GM19025 (cell line): ENCODE data around the gene RALGAPA2.
A peak's percentile ranks its signal among the peaks of the same experiment; 100 is the strongest.

ENCODE experiments used
- ATAC-seq: cut with Tn5 transposase; IDR thresholded peaks from one replicate; pipeline ENCODE4 v1.9.1; 2021; ENCODE audit warnings: mild to moderate bottlenecking, low read depth, moderate library complexity; ENCODE audit not compliant: unreplicated experiment

RALGAPA2 gene

DNA sequence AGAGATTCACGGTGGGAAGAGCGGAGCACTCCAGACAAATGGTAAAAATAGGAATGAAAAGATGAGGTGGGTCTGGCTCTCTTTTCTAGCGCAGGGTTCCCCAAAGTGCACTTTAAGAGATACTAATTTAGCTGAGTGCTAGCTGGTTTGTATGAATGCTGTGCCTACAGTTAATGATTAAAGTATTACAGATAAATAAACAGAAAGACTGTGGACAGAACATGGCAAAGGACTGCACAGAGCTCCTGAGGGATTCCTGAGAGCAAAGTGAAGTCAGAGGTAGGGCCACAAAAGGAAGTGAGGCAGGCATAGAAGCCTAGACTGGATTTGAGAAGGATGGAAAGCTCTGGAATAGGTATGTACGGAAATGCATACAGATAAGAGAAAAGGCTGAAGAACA, 230.0 kb downstream of the RALGAPA2 start:
- ATAC-seq, result no peak

DNA sequence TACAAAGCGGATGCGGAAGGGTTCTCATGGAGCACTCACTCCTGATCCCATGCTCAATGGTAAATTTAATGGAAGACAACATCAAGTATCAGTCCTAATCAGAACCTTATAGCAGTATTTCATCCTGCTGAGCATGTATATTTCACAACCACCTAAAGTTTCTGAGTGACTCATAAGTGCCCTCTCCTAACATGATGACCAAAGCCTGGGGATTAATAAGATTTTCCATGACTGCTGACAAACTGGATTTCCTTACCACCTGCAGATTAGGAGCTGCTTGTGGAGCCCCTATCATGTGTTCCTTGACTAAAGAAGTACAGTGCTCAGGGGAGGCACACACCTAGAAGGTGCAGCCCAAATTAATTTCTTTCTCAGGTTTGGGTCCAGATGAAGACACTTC, 231.8 kb downstream of the RALGAPA2 start:
- ATAC-seq, result no peak

DNA sequence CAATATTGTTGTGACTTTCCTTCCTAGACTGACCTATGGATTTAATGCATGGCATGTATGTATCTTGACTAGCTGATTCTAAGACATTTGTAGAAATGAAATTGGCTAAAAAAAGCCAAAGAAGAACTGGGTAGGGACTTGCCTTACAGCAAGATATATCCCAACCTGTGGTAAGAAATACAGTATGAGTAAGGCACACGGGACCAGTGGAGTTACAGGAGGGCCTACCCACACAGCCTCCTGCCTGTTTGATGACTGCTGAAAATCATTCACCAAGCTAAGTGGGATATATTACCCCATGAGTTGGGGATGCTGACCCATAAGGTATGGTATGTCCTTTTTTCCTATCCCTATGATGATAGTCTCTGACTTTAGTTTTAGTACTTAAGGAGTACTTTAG, 232.3 kb downstream of the RALGAPA2 start:
- ATAC-seq, result no peak

DNA sequence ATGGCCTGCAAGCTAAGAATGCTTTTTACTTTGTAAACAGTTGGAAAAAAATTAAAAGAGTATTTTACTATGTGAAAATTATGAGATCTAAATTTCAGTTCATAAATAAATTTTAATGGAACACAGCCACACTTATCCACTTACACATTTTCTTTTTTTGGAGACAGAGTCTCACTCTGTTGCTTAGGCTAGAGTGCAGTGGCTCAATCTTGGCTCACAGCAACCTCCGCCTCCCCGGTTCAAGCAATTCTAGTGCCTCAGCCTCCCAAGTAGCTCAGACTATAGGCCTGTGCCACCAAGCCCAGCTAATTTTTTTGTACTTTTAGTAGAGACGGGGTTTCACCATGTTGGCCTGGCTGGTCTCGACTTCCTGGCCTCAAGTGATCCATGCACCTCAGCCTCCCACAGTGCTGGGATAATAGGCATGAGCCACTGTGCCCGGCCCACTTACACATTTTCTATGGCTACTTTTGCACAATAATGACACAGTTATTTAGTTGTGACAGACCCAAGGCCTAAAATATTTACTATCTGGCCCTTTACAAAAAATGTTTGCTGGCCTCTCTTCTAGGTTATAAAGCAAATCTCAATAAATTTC, 234.9 kb downstream of the RALGAPA2 start:
- ATAC-seq, result no peak

DNA sequence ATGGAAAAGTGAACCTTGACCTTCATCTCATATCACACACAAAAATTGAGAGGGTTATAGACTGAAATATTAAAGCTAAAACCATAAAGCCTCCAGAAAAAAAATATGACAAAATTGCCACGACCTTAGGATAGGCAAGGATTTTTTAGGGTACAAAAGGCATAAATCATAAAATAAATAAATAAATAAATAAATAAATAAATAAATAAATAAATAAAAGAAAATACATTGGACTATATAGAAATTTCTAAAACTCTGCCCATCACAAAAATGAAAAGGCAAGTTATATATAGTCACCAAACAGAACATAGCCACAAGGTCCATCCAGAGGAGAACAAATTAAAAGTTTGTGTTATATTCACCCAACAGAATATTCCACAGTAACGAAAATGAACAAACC, 235.9 kb downstream of the RALGAPA2 start:
- no peak for ATAC-seq

DNA sequence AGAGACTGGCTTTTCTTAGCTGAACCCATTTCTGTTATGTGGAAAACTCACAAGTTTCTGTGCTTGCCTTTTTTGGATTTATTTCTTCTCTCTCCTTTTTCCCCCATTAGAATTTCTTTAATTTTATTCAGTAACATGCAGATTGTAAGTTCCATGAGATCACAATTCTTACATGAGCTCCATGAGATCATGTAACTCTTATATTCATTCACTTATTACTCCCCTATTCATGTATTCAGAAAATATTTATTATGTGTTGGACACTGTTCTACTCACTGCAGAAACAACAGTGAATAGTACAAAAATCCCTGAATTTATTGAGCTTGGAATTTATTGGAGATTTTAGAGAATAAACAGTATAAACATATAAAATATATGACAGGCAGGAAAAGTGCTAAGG, 238.8 kb downstream of the RALGAPA2 start:
- ATAC-seq, result no peak

DNA sequence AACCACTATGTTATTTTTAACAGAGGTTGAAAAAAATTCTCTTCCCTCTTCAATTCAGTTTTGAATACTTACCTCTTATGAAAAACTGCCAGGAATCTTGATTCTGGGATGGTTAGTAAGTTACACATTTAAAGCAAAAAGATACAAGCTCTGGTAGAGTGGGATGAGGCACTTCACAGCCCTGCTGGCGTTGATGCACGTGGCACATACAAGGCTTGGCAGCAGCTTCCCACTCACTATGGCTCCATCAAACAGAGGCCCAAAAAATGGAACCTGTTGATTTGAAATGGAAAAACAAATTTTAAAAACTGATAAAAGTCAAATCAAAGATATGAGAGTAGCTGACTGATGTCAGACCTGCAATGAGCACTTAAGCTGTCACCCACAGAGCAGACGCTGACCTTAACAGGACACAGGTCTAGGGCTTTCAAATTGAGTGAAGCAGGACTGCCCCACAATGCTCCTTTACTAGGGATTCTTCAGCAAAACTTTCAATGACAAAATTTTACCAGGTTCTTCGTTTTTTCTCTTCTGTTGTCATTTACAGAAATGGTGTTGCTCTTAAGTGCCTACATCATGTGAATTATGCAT, 239.7 kb downstream of the RALGAPA2 start:
- ATAC-seq, result no peak

DNA sequence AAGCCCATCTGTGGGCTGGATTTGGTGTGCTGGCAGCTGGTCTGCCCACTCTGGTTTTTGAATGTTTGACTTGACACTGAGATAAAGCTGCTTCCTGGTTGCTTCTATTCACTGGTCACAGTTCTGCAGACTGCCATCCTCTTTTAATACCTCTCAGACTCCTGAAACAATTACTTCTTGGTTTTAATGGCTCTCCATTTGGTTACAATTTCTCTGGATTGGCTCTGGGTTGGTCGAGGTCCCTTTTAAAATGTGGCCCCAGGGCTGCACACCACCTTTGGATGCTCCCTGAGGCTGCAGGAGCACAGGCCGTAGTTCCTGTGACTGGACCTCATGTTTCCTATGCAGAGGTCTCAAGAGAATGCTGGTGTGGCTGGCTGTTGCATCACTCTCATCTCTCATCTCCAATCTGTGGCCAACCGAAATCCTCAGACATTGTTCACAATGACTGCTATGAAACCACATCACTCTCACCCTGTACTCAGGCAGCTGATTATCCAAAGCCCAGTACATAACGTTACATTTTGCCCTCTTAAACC, 246.0 kb downstream of the RALGAPA2 start:
- peak; percentile 78 for ATAC-seq

DNA sequence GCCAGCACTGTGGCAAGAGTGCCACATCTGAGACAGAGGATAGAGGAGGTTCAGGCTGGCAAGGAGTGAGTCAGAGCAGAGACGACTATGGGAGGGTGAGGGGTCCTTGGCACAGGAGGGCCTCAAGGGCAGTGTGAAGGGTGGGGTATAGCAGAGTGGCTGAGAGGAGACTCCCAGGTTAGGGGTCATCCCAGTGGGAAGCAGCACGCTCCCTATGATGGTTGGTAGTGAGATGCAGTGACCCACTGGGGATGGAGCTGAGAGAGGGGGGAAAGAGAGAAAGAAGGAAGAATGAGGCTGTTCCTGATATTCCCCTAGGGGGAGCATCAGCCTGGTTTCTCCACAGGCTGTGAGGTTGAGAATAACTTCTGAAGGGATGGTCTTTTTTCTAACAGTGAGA, 247.2 kb downstream of the RALGAPA2 start:
- ATAC-seq, result no peak

DNA sequence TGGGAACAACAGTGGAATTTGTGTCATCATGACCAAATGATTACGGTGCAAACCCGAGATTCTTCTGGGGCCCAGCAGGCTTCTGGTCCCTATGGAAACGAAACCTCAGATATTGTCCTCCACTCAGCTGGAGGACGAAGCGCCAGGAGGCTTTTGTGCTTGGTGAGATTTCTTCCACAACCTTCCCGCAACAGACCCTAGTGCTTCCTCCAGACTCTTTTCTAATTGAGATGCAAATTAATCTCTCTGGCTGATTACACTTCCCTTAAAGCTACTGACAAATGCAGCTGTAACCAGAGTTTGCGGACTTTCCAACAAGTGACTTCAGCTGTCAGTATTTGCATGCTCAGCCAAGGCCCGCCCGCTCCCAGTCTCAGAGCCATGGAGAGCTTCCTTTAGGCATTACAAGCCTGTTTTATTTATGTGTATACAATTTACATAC, 248.5 kb downstream of the RALGAPA2 start:
- peak; percentile 43 for ATAC-seq

DNA sequence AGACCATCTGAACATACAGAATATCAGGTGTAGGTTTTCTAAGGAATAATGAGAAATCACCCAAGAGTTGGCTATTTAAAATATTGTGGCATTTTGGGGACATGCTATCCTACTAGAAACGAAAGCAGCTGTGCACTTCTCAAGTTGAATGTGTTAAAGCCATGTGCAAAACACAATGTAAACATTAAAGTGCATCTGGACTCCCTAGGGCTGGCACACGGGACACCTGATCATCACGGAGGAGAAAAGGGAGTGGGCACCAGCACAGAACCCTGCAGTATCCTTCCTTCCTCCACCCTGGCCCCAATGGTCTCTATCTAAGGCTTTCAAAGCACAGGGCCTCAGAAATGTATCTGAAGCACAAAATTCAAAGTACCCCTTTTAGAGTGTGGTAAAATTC, 250.3 kb downstream of the RALGAPA2 start:
- ATAC-seq, result no peak

DNA sequence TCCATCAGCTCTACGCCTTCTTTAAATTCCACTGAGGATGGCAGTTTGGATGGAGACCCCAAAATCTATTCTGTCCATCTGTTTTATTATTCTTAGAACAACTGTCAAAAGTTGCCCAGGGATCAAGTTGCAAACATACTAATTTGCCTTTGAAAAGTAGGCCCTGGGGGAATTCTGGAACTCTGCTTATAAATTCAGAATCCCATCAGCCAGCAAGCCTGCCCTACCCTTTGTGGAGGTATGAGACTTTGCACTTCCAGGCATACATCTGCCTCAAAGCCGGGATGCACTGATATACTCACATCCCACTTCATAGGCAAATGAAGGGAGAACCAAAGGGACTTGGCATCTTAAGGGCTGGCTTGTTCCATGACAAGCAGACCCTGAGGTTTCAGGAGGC, 250.9 kb downstream of the RALGAPA2 start:
- no peak for ATAC-seq

DNA sequence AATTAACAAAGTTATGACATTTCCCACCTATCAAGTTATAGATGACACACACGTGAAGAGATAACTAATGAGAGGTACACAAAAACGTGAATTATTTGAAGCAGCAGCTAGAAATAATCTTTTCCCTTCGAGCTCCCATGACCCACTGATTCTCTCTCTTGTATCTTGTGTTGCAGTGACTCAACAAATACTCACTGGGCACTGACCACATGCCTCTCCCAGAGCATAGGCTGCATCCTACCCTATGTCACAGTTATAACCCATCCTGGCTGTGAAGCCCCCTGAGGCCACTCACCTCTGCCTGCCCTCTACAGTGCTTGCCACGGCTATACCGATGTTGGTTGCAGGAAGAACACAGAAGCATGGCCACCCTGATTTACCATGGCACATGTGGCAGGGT, 252.7 kb downstream of the RALGAPA2 start:
- no peak for ATAC-seq

DNA sequence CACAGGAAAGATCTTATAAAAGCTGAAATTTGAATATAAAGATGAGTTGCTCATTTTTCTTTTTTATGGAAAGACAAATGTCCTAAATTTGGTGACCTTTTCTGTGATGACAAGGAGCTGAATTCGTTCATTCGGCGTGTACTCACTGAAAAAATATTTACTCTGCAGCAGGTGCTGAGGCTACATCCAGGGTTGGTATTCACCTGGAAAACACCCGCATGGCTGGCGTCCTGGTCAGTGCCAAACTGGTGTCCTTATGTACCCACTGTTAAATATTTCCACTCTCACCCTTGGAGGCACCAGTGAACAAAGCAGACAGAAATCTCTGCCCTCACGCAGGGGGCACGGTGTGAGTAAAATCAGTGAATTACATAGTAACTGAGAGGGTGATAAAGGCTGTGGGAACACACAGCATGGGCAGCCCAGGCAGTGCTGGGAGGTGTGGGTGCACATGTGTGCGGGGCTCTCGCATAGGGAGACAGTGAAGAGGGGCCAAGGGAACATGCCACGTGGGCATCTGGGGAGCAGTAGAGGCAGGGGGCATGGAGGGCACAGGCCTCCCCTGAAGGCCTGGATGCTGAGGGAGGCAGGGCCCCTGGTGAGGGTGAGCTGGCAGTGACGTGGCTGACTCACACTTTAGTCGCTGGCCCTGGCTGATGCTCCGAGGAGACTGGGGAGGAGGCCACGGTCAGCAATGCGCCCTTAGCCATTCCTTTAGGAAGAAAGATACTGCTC, 254.9 kb downstream of the RALGAPA2 start:
- ATAC-seq, result no peak

DNA sequence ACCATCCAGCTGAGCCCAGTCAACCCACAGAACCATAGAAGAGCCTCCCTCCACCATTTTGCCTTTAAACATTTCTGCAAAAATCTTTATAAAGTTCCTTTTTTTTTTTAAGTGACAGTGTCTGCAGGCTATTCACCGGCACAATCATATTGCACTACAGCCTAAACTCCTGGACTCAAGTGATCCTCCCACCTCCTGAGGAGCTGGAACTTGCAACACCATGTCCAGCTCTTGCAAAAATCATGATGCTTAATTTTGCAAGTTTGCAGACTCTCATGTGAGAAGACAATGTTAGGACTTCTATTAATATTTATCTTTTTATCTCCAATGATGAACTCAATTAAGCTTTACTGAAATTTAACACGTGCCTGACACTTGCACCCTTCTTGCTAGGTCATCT, 255.7 kb downstream of the RALGAPA2 start:
- no peak for ATAC-seq

DNA sequence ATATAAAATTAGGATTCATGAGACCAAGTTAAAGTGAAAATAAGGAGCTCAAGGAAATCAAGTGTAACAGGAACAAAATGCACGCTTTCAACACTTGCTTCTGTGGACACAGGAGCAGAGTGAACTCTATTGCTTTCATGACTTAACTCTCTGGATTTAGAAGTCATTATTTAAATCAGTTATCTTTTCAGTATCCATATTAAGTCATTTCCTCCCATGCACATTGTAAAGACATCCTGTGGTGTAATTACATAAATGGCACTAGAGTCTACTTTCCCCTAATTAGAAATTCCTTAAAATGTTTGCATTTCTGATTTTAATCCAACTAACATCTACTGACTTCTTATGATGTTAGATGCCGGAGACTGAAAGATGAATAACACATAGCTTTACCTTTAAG, 256.5 kb downstream of the RALGAPA2 start:
- no peak for ATAC-seq

DNA sequence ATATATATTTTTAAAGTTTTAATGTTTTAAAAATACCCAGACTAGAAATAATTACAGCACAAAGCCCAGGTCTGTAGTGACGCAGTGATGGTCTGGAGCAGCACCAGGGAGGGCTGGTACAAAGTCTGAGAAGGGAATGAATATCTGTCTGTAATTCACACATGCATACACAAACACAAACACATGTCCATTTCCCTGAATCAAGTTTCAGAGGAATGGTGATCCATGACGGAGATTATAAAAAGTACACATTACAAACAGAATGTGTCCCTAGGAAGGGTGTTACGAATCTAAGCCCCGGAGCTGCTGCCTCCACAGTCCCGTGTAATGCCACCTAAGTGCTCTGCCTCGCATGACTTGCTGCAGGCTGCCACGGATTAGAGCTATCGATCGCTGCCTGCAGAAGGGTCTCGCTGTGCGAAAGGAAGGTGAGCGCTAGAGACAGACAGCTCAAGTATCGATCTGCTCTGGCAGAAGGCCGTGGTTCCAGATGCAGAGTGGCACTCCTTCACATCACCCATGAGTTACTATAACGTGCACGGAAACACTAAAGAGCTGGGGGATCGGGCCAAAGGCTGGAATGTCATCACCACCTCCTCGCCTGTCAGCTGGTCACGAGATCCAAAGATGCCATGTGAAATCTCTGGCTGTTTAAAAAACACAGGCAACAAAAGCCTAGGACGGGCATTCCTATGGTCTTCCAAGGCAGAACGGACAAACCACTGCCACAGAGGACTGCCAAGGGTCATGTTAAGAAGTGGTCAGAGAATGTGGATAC, 257.4 kb downstream of the RALGAPA2 start:
- ATAC-seq, result no peak

DNA sequence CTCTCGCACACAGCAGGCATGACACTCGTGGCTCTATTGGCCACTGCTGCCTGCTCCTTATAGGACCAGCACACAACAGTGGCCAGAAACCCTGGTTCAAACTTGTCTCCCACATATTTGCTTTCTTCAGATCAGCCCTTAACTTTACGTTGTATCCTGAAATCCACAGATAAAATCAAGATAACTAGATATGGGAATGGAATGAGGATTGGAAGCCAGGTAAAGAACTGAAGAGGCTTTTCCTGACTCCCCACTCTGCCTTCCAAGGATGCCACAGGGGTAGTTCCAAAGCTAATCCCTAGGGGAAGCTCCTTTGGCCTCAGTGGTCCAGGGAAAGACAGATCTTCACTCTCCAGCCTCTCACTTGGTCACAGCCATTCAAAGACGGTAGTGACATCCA, 258.1 kb downstream of the RALGAPA2 start:
- no peak for ATAC-seq

DNA sequence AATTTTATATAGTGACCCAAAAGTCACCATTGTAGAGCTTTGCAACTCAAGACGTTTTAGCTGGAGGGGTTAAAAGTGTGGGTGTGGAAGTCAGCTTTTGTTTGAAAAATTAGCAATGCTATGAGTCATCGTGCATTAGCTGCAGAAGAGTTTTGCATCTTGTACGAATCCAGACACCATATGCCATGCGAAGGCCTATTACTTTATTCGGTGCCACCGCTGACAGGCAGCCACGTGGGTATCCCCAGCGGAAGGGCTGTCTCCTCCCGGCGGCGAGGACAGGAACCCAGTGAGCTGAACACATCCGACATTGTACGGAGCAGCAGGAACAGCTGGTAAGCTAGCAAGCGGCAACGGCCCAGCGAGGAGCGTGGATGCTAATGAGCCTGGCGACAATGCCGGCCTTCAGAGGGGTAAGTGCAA, 260.2 kb downstream of the RALGAPA2 start:
- peak; percentile 91 for ATAC-seq

DNA sequence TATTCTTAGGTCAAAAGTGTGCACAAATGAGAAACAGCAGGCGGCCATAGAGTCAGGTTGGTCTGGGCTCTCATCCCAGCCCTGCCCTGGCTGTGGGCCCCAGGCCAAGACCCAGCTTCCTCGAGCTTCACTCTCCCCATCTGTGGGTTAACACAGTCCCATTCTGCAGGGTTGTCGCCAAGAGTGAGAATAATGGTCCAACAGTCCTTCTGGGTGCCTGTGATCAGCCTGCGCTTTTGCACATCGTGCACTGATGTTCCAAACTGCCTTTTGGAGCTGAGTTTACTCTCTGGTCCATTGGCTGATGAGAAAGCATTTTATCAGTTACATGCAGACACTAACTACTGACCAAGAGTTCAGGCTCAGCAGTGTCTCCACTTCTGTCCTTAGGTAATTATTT, 261.9 kb downstream of the RALGAPA2 start:
- ATAC-seq, result no peak

DNA sequence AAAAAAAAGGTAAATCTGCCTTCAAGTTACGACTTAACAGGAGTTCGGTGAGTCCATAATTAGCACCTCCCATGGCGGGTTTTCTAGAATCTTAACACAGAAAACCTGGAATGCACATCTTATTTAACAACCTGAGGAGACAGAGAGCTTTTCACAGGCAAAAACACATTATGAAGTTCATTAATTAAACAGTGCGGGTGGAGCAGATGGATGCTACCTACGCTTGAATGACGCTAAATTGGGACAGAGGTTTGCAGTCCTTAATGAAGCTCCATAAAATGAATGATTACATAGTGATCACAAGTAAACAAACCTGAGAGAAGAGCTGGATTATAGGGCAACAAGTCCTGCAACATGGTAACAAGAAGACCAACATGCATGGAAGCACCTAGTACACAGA, 263.6 kb downstream of the RALGAPA2 start:
- no peak for ATAC-seq
